Skeletal muscle tissue (tissue), 4 donors: Measurements from ENCODE around the gene ATXN1. TPM values are rescaled to one million over a fixed set of nuclear protein-coding genes. Genes with fewer than 3 reads are reported as not detected.

Experiments used
- H3K27ac ChIP-seq: one replicate; pipeline ENCODE4 v1.7.0; 2013; ENCODE audit warnings: mild to moderate bottlenecking, low read depth, low read length, inconsistent platforms
- H3K27me3 ChIP-seq, 3 donors: one replicate each; pipeline ENCODE4 v1.7.0; 2013; ENCODE audit warnings: low read length in 3 of 3; ENCODE audit not compliant: control insufficient read depth in 3 of 3, insufficient read depth in 3 of 3
- H3K36me3 ChIP-seq, 3 donors: one replicate each; pipeline ENCODE4 v1.7.0; 2013; ENCODE audit warnings: low read length in 3 of 3; ENCODE audit not compliant: control insufficient read depth in 3 of 3, insufficient read depth in 3 of 3
- H3K4me1 ChIP-seq, 3 donors: one replicate each; pipeline ENCODE4 v1.7.0; 2013; ENCODE audit warnings: low read length in 3 of 3, mild to moderate bottlenecking in 3 of 3; ENCODE audit not compliant: control insufficient read depth in 3 of 3, insufficient read depth in 3 of 3
- H3K4me3 ChIP-seq, 3 donors: one replicate each; pipeline ENCODE4 v1.7.0; 2013; ENCODE audit warnings: low read length in 3 of 3
- H3K9ac ChIP-seq, 3 donors: one replicate each; pipeline ENCODE4 v1.7.0; 2013; ENCODE audit warnings: low read length in 3 of 3, mild to moderate bottlenecking in 3 of 3, moderate library complexity in 2 of 3, low read depth in 1 of 3
- H3K9me3 ChIP-seq, 3 donors: one replicate each; pipeline ENCODE4 v1.7.0; 2013; ENCODE audit warnings: low read length in 3 of 3; ENCODE audit not compliant: control insufficient read depth in 3 of 3
- total RNA-seq: library from RNA; depleted of rRNA; stranded (reverse); fragments of >200 nt; gene quantifications from one replicate; pipeline ENCODE4 v1.2.3, GENCODE V29; 2014
- donor health status: Osteomylitis.

Gene ATXN1
- 30.8 TPM for total RNA-seq

DNA sequence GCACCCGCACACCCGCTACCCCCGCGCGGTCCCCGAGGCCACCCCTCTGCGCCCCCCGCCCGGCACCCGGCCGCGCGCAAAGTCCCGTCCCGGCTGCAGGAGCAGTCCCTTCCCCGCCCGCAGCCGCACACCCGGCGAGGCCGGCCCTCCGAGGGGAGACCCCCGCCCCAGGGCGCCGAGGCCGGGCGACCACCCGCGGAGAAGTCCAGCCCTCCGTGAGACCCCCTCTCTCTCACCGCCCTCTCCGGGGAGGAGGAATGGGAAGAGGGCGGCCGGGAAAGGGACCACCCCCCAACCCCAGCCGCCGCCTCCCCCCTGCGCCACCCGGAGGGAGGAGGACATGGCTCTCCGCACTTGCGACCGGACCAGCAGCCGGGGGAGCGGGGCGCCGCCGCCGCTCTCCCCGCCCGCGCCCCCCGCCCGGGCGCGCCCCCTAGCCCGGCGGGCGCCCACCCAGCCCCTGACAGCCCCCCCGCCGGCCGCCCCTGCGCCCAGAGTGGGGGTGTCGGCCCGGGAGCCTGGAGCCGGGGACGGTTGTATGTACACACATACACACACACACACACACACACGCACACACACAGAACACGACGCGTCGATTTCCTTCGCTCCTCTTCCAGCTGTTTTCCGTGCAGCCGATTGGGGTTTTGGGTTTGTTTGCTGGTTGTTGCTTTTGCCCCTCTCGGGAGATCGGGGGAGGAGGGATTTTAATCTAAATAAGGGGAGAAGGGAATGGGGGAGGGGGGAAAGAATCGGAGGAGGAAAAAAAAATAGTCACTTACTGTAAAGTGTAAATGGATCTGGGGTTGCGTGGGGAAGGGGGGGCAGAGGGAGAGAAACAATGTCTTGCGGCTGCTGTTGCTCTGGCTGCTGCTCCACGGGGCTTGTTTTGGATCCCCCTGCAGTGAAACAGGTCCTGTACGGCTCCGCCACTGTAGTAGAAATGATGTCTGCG, at the start of gene ATXN1:
Gene ATXN1, minus strand, starts transcription at position 945 of the 955 bp plus-strand sequence.
- Histone ChIP-seq H3K4me1 (peaks cover 9 to 29% (median 15%) of the 10 kb centered on the region in 3 donors), H3K27ac (peak within 1 kb of the TSS; percentile 98), H3K27me3 (no peaks in the 10 kb centered on the region), H3K9me3 (no peaks in the 10 kb centered on the region), H3K9ac (peak within 1 kb of the TSS; percentile 81 to 98 (median 98)), H3K4me3 (peak within 1 kb of the TSS; percentile 72 to 89 (median 88)), H3K36me3 (no peaks in the 10 kb centered on the region)

DNA sequence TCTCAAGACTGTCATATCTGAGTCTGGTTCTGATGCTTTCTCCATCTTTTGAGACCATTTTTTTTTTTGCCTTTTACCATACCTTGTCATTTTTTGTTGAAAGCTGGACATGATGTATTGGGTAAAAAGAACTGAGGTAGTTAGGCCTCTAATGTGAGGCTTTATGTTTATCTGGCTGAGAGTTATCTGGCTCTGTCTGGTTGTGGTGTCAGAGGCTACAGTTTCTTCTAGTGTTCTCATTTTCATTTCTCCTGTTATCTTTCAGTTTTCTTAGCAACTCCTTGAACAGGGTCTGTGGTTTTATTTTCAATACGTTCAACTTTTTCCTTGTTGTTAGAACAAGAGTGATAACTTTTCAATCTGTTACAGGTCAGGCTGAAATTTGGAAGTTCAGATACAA, 49.2 kb upstream of the ATXN1 start:
- no peaks in the 10 kb centered on the region for H3K27me3 ChIP-seq
- no peaks in the 10 kb centered on the region for H3K36me3 ChIP-seq
- H3K9ac ChIP-seq: no peak overlapping the region
- H3K4me3 ChIP-seq: no peak overlapping the region
- H3K4me1 ChIP-seq: peaks cover 0 to 5% (median 3%) of the 10 kb centered on the region in 3 donors
- H3K27ac ChIP-seq: no peak overlapping the region
- H3K9me3 ChIP-seq: peaks cover 0 to 3% (median 2%) of the 10 kb centered on the region in 3 donors

DNA sequence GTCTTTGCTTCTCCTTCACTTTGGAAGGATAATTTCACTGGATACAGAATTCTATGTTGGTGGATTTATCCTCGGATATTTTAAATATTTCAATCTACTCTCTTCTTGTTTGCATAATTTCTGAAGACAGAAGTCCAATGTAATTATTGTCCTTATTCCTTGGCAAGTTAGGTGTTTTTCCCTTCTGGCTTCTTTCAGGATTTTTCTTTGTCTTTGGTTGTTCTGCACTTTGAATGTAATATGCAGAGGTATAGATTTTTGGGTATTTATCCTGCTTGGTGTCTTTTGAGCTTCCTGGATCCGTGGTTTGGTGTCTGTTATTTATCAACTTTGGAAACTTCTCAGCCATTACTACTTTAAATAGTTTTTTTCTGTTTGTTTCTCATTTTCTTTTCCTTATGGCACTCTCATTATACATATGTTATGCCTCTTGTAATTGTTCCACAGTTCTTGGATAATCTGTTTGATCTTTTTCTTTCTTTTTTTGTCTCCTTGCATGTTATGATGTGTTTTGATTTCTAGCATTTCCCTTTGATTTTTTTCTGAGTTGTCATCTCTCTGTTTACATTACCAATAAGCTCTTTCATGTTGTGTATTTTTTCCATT, 48.6 kb upstream of the ATXN1 start:
- peaks cover 0 to 9% (median 8%) of the 10 kb centered on the region in 3 donors for H3K4me1 ChIP-seq
- no peak overlapping the region for H3K4me3 ChIP-seq
- no peaks in the 10 kb centered on the region for H3K27me3 ChIP-seq
- no peak overlapping the region for H3K27ac ChIP-seq
- no peak overlapping the region for H3K9ac ChIP-seq
- H3K36me3 ChIP-seq: no peaks in the 10 kb centered on the region
- H3K9me3 ChIP-seq: peaks cover 0 to 3% (median 2%) of the 10 kb centered on the region in 3 donors

DNA sequence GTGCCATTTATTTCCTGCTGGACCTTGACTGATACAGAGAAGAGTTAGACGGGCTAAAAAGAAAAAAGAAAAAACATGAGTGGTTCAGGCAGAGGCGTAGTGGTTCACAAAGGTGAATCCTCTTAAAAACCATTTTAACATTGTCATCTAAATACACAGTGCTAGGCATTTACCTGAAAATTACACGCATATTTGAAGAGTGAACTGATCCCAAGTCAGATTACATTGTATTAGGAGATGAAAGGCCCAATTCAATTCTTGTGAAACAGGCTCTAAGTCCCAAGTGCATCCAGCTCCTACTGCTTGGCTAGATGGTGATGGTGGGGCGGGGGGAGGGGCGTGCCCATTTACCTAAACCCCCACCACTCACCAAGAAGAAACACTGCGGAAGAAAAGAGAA, 46.7 kb upstream of the ATXN1 start:
- Histone ChIP-seq H3K9ac (no peak overlapping the region), H3K4me3 (no peak overlapping the region), H3K9me3 (peaks cover 0 to 2% (median 1%) of the 10 kb centered on the region in 3 donors), H3K27me3 (no peaks in the 10 kb centered on the region), H3K27ac (no peak overlapping the region), H3K36me3 (no peaks in the 10 kb centered on the region), H3K4me1 (peaks cover 0 to 13% (median 12%) of the 10 kb centered on the region in 3 donors)

DNA sequence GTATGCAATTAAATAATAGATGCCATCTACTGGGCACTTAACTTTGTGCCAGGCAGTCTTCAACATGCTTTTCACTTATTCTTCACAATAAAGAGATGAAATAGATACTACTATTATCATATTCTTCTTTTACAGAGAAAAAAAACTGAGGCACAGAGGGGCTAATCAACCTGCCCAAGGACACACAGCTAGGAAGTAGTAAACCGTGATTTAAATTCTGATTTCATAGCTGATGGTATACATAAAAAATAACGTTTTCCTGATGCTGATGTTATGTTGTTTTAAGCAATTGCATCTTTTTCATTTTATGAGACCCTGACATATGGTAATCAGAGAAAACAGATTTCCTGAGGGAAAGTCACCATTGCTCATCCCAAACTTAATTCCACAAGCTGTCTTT, 45.1 kb upstream of the ATXN1 start:
- no peaks in the 10 kb centered on the region for H3K36me3 ChIP-seq
- no peaks in the 10 kb centered on the region for H3K27me3 ChIP-seq
- peaks cover 0 to 2% (median 0%) of the 10 kb centered on the region in 3 donors for H3K9me3 ChIP-seq
- no peak overlapping the region for H3K9ac ChIP-seq
- H3K4me1 ChIP-seq: peaks cover 5 to 26% (median 21%) of the 10 kb centered on the region in 3 donors
- no peak overlapping the region for H3K4me3 ChIP-seq
- no peak overlapping the region for H3K27ac ChIP-seq

DNA sequence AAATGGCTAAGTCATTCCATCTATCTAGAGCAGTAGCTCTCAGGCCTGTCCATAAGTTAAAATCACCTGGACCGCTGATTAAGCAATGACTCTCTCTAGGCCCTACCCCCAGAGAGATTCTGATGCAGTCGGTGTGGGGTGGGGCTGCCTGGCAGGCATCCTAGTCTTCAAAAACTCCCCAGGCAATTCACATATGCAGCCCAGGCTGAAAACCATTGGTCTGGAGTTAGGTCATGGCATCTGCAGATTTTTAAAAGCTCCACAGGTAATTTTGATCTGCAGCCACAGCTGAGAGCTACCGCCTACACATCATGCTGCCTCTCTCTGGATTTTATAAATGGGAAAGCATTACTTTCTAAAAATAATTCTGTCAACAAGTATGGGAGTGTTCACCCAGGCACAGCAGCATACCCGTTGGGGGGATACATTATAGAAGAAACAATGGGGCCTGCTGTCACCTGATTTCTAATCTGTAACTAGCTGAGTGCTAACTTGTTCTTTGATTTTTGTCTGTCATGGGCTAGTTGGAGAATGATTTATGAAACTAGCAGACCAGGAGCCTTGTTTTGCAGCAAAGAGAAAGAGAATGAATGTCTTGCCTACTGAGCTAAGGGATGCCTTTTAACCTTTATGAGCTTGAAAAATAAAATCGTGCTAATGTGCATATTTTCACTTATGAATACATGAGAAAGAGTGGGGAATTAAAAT, 44.1 kb upstream of the ATXN1 start:
- no peak overlapping the region for H3K27ac ChIP-seq
- no peaks in the 10 kb centered on the region for H3K27me3 ChIP-seq
- no peak overlapping the region for H3K4me3 ChIP-seq
- H3K4me1 ChIP-seq: peaks cover 8 to 35% (median 29%) of the 10 kb centered on the region in 3 donors
- peaks cover 0 to 2% (median 0%) of the 10 kb centered on the region in 3 donors for H3K9me3 ChIP-seq
- H3K9ac ChIP-seq: peak overlapping the region in 1 of 3 donors; percentile 1
- no peaks in the 10 kb centered on the region for H3K36me3 ChIP-seq

DNA sequence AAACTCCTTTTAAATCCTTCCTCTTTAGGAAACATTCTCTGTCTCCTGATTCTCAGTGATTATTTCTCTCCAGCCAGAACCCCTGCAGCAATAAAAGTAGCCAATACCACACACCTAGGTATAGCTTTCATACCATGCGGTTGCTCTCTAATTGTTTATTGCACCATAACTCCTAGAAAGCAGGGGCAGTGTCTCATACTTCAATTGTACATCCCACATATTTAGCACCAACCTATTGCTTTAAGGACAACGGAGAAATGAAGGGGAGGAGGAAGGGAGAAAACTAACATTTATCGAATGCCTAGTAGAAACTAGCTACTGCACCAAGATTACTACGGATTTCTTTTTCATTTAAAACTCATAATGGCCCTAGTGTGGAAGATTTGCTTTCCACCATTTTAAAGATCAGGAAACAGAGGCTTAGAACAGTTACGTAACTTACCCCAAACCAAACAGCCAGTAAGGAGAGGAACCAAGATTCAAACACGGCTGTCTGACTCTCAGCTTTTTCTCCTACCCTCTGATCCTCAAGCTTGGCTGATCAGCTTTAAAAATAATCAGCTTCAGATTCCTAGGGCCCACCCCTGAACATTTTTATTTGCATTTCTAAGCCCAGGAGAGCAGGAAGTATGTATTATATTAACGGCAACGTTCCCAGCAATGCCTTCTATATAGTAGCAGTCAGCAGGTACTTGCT, 43.4 kb upstream of the ATXN1 start:
- Histone ChIP-seq H3K27ac (no peak overlapping the region), H3K9ac (no peak overlapping the region), H3K4me3 (no peak overlapping the region), H3K36me3 (no peaks in the 10 kb centered on the region), H3K9me3 (peaks cover 0 to 2% (median 0%) of the 10 kb centered on the region in 3 donors), H3K4me1 (peaks cover 8 to 36% (median 29%) of the 10 kb centered on the region in 3 donors), H3K27me3 (no peaks in the 10 kb centered on the region)

DNA sequence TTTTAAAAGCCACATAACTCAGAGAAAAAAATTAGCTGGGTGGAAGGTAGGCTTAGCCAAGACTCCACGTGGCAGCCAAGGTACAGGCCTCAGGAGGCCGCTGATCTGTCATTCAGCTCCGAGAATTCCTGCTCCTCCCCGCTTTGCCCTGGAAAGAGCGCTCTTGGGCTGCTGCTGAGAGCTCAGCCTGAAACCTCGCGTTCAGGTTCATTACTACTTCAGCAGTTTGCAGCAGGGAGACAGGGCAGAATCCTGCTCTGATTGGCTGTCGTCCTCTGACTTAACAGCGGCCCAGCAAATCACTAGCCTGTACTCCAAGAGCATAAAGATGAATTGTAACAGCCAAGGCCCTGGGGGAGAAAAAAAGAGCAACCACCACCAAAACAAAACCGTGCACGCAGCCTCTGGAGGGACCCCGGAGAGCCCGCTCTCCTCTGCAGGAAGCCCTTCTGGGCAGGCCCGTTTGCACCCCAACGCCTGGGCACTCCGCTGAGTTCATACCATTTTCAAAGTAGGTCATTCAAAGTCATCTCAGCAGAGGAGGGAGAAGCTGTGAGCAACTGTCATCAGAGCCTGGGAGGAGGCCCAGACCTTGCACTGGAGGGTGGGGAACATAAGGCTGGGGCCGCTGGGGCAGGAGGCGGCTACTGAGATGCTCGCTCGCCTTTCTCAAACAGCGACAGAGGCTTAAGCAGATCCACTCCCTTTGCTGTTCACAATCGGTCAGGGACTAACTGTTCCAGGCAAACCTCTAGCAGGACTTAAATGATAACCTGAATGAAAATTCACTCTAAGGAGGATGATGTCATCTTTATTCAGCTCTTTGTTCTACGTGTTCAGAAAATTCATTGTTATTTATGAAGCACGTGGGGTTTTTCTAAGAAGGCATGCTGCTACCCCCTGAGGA, 42.3 kb upstream of the ATXN1 start:
- Histone ChIP-seq H3K27me3 (no peaks in the 10 kb centered on the region), H3K27ac (no peak overlapping the region), H3K9ac (no peak overlapping the region), H3K36me3 (no peaks in the 10 kb centered on the region), H3K4me3 (no peak overlapping the region), H3K9me3 (no peaks in the 10 kb centered on the region), H3K4me1 (peaks cover 8 to 36% (median 33%) of the 10 kb centered on the region in 3 donors)
